Measurements from ENCODE around the gene COG7.
"Not testable (repeated sequence)": the region's sequence is repeated elsewhere in the genome, so short reads cannot be mapped to it uniquely, and the experiment has no call there.

The COG7 gene

DNA sequence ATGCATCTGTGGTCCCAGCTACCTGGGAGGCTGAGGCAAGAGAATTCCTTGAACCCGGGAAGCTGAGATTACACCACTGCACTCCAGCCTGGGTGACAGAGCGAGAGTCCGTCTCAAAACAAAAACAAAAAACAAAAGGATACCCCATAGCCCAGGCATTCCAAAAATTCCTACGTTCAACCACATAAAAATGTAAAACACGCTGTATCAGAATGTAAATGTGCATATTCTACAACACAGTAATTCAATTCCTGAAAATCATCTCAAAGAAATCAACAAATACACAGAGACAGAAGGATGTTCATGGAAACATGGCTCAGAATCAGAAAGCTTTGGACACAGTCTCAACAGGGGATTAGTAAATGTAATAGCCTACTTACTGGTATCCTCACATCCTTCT, 33.0 kb downstream of the COG7 start:
- no peak for DNase-seq (ENCODE audit: low read depth, low spot score)
- H3K27ac ChIP-seq = no peak overlapping the region

DNA sequence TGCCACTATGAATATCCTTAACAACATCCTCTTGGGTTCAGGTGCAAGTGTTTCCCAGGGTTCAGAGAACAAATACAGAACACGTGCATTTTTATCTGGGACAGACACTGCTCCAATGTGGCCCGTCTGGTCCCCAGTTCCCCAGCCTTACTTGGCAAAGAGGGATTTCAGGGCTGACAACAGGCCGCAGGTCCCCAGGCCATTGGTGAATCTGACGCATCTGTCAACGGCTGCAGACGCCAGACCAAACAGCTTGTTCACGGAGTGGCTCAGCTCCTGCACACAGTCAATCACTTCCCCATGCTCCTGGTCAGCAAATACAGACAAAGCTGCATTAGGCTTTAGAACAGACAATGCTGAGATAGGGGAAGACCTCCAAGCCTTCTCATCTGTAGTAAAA, 36.2 kb downstream of the COG7 start:
- H3K27ac ChIP-seq = no peak overlapping the region
- no peak for DNase-seq (ENCODE audit: low read depth, low spot score)

DNA sequence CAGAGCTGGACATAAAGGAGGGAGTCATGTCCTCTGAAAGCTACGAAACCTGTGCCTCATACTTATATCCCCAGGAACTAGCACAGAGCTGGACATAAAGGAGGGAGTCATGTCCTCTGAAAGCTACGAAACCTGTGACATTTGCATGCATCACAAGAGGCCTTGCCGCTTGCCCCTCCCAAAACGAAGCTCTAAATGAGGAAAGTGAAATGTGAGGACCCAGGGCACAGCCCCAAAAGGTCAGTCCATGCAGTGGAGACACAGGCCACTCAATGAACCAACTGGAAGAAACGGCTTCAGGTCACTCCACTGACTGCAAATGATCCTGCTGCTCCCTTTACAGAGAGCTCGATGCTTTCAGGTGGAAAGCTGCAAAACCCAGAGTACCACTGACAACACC, 38.3 kb downstream of the COG7 start:
- no peak for DNase-seq (ENCODE audit: low read depth, low spot score)
- no peak overlapping the region for H3K27ac ChIP-seq

DNA sequence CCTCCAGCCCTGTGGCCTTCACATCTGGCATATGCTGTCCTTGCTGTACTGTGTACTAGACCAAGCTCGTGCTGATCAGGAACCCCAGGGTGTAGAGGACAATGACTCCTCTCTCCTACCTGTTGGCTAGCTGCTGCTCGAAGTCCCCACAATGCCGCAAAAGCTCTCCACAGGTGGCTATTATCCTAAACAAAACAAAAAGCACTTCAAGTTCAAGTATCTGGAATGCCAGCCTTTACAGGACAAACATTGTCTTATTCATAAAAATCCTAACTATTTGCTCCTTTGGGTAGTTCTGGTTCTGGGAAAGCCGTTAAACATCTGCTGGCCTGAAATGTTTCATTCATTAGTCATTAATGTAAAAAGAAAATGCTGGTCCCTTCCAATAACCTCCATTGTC, 42.8 kb downstream of the COG7 start:
- H3K27ac ChIP-seq = no peak overlapping the region
- no peak for DNase-seq (ENCODE audit: low read depth, low spot score)

DNA sequence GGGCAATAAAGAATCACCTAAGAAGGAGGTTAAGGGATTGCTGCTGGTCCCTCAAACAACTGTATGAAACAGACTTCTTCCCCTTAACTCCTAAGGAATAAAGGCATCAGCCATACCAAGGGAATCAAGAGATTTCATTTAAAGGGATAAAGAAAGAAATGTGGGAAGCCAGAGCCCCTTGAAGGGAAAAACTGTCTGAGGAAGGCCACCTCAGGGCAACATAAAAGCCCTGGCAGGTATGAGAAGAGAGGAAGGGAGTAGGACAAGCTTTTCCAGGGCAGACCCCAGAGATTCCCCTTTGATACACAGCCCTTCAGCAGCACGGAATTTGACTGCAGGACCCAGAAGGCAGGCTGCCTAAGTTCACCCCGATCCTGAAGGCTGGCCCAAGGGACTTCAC, 43.5 kb downstream of the COG7 start:
- no peak overlapping the region for H3K27ac ChIP-seq

DNA sequence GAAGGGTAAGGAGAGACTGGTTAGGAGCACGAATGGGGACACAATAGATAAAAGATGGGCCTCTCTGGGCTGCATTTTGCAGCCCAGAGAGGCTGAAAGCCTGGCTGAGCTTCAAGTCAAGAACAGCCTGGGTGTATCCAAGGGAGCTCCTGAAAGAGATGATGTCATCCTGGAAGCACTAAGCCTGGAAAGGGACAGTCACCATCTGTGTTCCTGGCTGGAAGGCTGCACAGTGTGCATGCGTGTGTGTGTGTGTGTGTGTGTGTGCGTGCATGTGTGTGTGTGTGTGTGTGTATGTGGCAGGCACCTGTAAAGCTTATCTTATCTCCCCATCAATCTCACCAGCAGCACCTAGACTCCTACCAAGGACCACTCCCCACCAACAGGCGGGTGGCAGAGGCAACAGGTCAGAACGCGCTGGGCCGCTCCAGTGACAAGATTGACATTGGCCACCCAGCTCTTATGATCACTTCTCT, 44.1 kb downstream of the COG7 start:
- no peak for DNase-seq (ENCODE audit: low read depth, low spot score)
- no peak overlapping the region for H3K27ac ChIP-seq

More for the DNA sequence above, 43.5 kb downstream of the COG7 start:
- DNase-seq (ENCODE audit: low read depth, low spot score) = no peak

DNA sequence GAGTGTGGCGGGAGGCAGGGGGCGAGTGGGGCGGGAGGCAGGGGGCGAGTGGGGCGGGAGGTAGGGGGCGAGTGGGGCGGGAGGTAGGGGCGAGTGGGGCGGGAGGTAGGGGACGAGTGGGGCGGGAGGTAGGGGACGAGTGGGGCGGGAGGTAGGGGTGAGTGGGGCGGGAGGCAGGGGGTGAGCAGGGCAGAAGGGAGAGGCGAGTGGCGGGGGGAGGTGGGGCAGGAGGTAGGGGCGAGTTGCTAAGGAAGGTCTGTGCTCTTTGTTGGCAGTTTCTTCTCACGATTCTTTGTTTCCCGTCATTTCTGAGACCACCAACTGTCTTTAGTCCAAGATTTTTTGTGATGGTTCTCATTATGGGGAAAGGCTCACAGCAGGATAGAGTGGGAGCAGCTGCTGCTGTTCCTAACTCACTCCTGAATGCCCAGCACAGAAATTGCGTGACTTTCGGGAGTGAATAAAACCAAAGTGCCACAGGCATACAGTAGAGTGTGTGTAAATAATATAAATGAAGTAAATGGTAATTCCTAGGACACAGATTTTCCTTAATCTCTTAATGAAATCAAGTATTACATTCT, 44.7 kb downstream of the COG7 start:
- DNase-seq (ENCODE audit: low read depth, low spot score) = no peak
- H3K27ac ChIP-seq = no peak overlapping the region

DNA sequence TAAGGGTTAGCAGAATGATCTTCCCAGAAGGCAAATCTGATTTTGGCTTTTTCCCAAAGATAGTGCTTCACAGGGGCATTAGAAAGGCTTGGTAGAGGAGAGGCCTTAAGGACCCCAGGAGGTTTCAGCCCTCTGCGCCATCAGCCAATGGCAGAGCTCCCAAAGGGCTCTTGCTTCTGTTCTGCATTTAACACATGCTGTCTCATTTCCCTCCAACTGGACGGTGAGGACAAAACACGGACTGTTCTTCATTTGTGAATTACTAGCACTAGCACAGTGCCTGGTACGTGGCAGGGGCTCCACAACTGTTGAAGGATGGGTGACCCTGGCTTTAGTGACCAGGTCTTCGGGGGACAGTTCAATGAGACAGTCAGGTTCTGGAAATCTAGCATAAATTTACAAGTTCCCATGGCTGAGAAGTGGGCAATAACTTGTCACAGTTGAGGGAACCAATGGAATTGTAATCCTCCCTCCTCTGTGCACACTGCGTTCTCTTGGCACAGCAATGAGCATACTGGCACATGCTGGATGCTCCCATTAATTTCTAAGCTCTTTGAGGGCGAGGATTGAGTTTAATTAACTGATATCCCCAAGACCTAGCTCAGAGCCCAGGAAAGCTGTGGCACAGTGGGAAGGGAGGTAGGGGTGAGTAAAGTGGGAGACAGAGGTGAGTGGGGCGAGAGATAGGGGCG, 45.4 kb downstream of the COG7 start:
- H3K27ac ChIP-seq = no peak overlapping the region
- DNase-seq (ENCODE audit: low read depth, low spot score) = no peak

DNA sequence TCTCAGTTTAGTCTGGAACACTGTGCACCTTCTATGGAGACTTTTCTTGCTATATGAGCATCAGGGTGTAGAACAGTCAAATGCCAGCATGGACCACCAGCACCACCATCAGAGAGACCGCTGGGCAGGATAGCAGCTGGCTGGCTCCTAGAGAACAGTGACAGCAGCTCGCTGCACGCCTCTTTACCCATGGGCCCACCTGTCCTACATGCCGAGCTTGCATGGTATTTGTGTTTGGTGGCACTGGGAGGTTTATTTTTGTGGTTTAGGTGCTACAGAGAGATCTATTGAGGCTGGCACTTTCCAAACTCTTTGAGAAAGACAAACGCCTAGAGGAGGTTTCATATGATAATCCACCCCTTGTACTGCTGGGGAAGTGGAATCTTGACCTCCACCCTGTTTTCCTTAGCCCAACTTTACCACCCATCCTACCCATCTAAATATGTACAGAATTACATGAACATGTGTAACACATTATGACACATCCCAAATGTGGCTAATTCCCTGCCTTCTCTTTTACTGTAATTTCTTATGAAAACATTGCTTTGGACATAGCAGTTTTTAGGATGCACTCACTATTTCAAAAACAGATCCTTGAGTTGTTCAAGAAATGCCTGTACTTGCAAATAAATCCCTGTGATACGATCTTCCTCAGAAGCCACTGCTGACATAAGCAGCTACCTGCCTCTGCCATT, 46.3 kb downstream of the COG7 start:
- DNase-seq (ENCODE audit: low read depth, low spot score) = no peak
- H3K27ac ChIP-seq = no peak overlapping the region

DNA sequence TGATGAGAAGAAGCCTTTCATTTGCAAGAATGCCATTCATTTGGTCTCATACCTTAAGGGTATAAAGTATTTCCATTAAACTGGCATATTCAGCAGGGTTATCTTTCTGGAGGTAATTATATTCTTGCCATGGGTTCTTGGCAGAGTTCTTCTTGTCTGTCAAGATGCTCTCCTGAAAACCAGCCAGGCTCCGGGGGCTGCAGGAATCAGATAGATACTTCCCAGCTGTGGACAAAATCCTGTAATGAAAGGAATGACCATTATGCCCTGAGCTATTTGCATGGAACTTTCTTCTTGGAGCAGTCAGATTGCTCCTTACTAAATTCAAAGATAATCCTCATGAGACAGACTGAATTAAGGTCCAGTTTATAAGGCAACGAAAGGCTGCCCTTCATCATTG, 47.0 kb downstream of the COG7 start:
- H3K27ac ChIP-seq = no peak overlapping the region
- DNase-seq (ENCODE audit: low read depth, low spot score) = no peak

DNA sequence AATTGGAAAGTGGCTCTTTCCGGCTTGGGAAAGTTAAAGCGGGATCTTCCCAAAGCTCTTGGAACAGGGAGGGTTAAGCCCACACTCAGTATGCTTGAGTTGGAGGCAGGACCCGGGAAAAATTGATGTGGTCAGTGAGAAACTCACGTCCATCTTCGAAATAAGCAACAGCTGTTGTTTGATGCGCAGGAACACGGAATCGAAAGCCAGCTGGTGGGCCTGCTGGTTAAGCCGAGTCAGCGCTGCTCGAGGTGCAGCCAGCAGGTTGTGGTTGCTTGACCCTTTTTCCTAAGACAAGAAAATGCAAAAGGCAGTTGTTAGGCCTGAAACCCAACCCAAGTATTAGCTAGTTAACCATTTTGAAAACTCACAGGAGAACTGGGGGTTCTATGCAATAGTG, 49.4 kb downstream of the COG7 start:
- H3K27ac ChIP-seq = no peak overlapping the region
- no peak for DNase-seq (ENCODE audit: low read depth, low spot score)

DNA sequence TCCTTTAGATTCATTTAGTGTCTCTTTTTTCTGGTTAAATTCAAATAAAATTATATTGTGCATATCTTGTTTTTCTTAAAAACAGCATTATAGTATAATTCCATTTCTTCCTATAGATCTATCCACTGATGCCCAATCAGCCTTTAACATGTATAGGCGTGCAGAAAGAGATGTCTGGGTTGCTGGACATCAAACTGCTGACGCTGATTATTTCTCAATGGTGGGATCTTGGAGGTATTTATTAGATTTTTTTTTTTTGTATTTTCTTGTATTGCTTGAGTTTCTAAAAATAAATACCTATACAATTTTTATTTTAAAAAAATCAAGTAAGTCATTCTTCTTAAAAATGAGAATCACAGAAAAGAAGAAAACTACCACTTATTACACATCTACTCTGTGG, 50.9 kb downstream of the COG7 start:
- DNase-seq (ENCODE audit: low read depth, low spot score) = no peak
- no peak overlapping the region for H3K27ac ChIP-seq

DNA sequence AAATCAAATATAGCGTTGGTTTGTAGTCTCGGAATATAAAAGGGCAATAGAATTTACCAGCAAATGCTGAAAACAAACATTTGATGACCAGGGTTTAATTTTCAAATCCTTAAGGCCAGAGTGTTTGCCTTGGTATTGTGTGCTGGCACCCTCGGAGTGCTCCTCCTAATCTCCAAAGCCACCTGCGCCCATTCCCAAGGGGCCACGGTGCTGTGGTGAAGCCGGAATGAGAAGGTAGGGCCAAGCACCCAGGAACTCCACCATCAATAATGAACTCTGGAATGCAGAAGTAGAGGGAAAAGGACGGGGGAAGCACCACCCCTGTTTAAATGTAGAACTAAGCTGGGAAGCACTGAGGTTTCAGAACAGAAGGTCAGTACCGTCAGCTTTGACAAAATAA, 51.9 kb downstream of the COG7 start:
- DNase-seq (ENCODE audit: low read depth, low spot score) = no peak

DNA sequence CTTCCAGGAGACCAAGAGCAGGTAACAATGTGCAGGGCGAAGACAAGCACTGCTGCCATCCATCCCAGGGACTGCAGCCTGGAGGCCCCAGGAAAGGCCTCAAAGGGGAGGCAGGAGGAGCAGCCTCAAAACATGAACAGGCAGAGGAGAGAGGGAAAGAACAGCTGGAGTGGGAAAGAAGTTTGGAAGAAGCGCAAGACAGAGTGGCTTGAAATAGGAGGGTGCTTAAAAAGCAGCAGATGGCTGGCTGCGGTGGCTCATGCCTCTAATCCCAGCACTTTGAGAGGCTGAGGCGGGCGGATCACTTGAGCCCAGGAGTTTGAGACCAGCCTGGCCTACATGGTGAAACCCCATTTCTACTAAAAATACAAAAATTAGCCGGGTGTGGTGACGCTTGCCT, 52.5 kb downstream of the COG7 start:
- DNase-seq (ENCODE audit: low read depth, low spot score) = not testable (repeated sequence)

More for the DNA sequence above, 51.9 kb downstream of the COG7 start:
- H3K27ac ChIP-seq = no peak overlapping the region

DNA sequence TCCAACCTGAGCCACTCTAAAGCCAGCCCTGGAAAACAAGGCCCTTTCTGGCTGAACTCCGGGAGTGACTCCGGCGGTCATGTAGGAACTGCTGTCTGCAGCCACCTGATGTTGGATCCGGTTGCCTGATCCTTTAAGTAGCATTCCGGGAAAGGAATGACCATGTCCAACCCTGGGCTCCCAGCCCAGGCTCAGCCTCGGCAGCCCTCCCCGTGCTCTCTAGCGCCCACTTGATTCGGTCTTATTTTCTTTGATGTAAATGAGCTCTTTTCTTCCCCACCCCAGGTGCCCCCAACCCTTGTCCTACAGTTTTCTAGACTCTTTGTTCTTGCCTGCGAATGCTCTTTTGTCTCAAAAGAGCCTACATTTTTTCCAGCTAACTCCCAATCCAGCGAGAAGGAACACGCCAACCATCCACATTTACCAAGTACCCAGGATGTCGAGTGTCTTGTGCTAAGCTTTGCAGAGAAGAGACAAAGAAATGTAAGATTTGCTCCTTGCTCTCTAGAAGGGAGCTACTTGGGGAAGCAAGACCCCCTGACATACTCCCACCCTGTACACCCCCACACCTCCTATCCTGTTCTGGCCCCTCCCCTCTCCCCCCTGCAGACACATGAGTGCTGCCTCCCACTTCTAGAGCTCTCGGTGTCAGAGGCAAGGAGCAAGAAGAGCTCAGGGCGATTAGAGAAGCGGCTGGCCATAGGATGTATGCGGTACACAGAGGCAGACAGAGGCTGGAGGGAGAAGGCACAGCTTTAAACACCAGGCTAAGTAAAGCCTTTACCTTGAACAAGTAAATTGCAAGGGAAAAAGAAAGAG, 53.8 kb downstream of the COG7 start:
- H3K27ac ChIP-seq = no peak overlapping the region
- DNase-seq (ENCODE audit: low read depth, low spot score) = no peak

More for the DNA sequence above, 52.5 kb downstream of the COG7 start:
- not testable (repeated sequence) for H3K27ac ChIP-seq

DNA sequence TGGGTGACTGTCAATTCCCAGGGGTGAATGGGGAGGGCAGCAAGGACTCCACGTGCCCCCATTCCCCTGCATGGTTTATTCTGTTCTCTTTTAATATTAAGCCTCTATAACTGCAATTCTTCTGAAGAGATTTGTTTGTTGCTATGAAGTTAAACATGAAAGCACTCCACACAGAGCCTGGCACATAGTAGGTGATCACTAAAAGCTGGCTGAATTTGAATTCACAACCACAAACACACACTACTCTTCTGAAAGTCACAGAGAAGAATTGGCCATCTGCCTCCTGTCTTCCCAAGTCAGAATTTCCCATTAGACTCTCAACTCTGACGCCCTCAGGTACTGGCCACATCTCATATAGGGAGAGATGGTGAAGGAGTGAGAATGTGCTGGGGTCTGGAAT, 55.5 kb downstream of the COG7 start:
- no peak for DNase-seq (ENCODE audit: low read depth, low spot score)
- H3K27ac ChIP-seq = no peak overlapping the region

DNA sequence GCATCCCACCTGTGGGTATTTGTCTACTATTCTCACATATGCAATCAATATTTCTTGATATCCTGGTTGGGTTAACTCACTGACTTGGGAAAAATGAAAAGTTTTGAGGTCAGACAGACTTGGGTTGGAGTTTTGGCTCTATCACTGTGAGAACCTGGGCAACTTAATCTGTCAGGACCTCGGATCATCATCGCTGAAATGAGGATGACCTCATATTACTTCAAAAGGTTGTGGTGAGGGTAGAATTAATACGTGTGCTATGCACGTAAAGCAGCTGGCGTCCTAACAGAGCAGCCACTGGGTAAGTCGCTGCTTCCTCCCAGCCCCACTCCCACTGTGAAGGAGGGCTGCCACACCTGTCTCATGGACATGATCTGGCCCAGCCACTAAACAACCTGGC, 57.3 kb downstream of the COG7 start:
- H3K27ac ChIP-seq = no peak overlapping the region
- DNase-seq (ENCODE audit: low read depth, low spot score) = no peak

DNA sequence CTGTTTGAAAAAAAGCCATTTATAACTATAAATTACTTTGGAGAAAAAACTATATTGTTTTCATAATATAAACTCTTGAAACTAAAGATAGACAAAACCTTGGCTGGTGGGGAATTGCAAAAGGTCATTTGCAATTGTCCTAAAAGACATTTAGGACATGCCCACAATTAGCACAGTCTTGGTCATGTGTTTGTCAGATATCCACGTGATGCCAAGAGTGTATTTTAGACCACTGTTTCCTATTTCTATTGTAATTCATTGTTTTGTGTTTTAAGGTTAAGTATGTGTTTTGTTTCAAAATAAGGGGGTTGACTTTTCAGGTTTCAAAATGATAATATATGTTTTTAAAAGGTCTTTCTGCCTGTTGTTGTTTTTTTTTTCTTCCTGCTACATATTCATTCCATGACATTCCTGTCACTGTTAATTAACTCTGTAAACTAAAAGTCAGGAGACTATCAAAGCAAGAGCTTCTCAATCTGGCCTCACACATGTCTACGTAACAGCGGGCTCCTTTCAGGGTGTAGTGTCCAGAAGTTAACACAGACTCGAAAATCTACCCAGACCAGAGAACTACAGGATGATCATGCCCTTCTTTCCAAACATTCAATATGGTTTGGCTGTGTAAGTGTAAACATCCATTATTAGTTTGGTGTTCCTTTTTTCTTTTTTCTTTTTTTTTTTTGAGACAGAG, 58.7 kb downstream of the COG7 start:
- DNase-seq (ENCODE audit: low read depth, low spot score) = no peak
- H3K27ac ChIP-seq = no peak overlapping the region

DNA sequence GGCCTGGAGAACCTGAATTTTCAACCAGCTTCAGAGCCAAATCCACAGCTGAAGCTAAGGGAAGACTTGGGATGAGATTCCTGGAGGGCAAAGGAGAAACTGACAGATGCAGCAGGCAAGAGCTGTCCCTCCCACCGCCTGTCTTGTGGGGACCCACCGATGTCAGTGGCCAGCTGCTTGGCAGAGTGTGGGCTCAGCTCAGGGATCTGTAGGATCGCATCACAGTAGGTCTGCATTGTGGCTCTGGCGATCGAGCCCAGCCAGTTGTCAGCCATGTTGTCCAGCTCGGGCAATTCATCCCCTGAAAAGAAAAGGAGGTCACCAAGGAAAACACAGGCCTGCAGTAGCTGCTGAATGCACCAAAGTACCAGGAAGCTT, 60.8 kb downstream of the COG7 start:
- no peak for DNase-seq (ENCODE audit: low read depth, low spot score)
- H3K27ac ChIP-seq = no peak overlapping the region

Data from epithelial cell of prostate (primary cell).